Testis (tissue), 3 donors: ENCODE measurements around the gene PSMD2. TPM values are rescaled to one million over a fixed set of nuclear protein-coding genes. Genes with fewer than 3 reads are reported as not detected.

Source experiments
- DNase-seq: peaks from one replicate; pipeline ENCODE4 v3.0.0-alpha.2; 2019
- H3K27ac ChIP-seq, 2 donors: fragments of 200-600 bp; sonication (generic); one replicate each; pipeline ENCODE4 v1.5.1; 2019
- H3K27me3 ChIP-seq: fragments of 200-600 bp; sonication (generic); one replicate; pipeline ENCODE4 v1.5.1; 2019
- H3K36me3 ChIP-seq: fragments of 200-600 bp; sonication (generic); one replicate; pipeline ENCODE4 v1.5.1; 2017; ENCODE audit warnings: low read depth; ENCODE audit errors: missing control alignments
- H3K4me1 ChIP-seq: fragments of 200-600 bp; sonication (generic); one replicate; pipeline ENCODE4 v1.5.1; 2019
- H3K4me3 ChIP-seq, 2 donors: fragments of 200-600 bp; sonication (generic); one replicate each; pipeline ENCODE4 v1.5.1; 2017 to 2019
- H3K9me3 ChIP-seq: fragments of 200-600 bp; sonication (generic); one replicate; pipeline ENCODE4 v1.5.1; 2017
- POLR2A ChIP-seq: fragments of 450-650 bp; IDR thresholded peaks from one replicate; pipeline ENCODE4 v1.6.1; 2017; ENCODE audit warnings: antibody characterized with exemption, mild to moderate bottlenecking, moderate library complexity
- WGBS, 2 donors: methylation state at CpG; one replicate each; pipeline ENCODE4 v1.1.5; 2018; 5-methylcytosine and 5-hydroxymethylcytosine counted together
- intact Hi-C: fragments of 100-400 bp; cut with DNase I; formaldehyde crosslinking; loops from one replicate; pipeline ENCODE4 v1.15.1; 2023; ENCODE audit warnings: low total_unique reads
- polyA plus RNA-seq: library from polyadenylated mRNA; stranded (reverse); fragments of 350-450 nt; fragmentation: Illumina TruSeq; extraction: RNeasy Lipid Tissue Mini Kit (QIAGEN cat#74804); gene quantifications from one replicate; pipeline ENCODE4 v1.2.3, GENCODE V29; 2014; ENCODE audit warnings: low read depth, low replicate concordance; ENCODE audit not compliant: insufficient read depth
- total RNA-seq, 2 donors: library from RNA; depleted of rRNA; stranded (reverse); fragments of >200 nt; gene quantifications; one replicate each; pipeline ENCODE4 v1.2.3, GENCODE V29; 2016
- TF ChIP-seq, protein P1 (sequence below), 3 experiments: fragments of 450-650 bp in 2 of 3; fragments of 200-600 bp in 1 of 3; sonication (generic) in 1 of 3; IDR thresholded peaks; one replicate each; pipeline ENCODE4 v1.5.1; 2016 to 2019; ENCODE audit warnings: antibody characterized with exemption in 3 of 3, mild to moderate bottlenecking in 2 of 3, moderate library complexity in 1 of 3

Gene PSMD2
- total and polyA plus RNA-seq, 3 donors from 2014 or later = 289 to 379 (median 339) TPM

DNA sequence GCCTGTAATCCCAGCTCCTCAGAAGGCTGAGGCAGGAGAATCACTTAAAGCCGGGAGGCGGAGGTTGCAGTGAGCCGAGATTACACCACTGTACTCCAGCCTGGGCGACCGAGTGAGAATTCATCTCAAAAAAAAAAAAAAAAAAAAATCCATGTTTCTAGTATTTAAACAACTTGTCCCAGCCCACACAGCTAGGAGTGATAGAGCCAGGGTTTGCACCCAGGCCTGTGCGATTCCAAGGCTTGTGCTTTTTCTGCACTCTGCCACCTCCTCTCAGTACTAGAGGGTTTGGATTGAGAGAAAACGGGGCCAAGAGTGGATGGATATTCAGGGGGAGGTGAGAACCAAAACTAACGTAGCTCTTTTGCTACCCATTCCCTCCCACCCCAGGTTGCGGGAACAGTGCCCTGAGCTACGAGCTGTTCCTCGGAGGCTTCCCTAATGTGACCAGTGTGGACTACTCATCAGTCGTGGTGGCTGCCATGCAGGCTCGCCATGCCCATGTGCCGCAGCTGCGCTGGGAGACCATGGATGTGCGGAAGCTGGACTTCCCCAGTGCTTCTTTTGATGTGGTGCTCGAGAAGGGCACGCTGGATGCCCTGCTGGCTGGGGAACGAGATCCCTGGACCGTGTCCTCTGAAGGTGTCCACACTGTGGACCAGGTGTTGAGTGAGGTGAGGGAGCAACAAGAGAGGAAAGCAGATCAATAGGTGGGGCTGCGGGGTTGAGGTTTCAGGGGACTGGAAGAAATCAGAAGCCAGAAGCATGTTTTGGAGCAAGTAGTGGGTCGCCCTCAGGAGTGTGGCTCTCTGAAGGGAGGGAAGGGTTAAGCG is 41.7 kb upstream of the PSMD2 start:
- DNase-seq = no peak
- H3K27ac ChIP-seq = no peak overlapping the region
- H3K9me3 ChIP-seq = no peaks in the 10 kb centered on the region
- no peak overlapping the region for H3K4me3 ChIP-seq
- H3K36me3 ChIP-seq = no peaks in the 10 kb centered on the region
- TF ChIP-seq, protein P1, sequence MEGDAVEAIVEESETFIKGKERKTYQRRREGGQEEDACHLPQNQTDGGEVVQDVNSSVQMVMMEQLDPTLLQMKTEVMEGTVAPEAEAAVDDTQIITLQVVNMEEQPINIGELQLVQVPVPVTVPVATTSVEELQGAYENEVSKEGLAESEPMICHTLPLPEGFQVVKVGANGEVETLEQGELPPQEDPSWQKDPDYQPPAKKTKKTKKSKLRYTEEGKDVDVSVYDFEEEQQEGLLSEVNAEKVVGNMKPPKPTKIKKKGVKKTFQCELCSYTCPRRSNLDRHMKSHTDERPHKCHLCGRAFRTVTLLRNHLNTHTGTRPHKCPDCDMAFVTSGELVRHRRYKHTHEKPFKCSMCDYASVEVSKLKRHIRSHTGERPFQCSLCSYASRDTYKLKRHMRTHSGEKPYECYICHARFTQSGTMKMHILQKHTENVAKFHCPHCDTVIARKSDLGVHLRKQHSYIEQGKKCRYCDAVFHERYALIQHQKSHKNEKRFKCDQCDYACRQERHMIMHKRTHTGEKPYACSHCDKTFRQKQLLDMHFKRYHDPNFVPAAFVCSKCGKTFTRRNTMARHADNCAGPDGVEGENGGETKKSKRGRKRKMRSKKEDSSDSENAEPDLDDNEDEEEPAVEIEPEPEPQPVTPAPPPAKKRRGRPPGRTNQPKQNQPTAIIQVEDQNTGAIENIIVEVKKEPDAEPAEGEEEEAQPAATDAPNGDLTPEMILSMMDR (IDR thresholded peaks at IDR 0.05) = no peak
- no peak for TF ChIP-seq POLR2A
- no peaks in the 10 kb centered on the region for H3K27me3 ChIP-seq
- intact Hi-C loops = no loop called here
- peaks cover 18% of the 10 kb centered on the region for H3K4me1 ChIP-seq
- 93% methylated on average over 23 of the region's 23 CpGs for whole genome bisulfite sequencing, 2 donors

DNA sequence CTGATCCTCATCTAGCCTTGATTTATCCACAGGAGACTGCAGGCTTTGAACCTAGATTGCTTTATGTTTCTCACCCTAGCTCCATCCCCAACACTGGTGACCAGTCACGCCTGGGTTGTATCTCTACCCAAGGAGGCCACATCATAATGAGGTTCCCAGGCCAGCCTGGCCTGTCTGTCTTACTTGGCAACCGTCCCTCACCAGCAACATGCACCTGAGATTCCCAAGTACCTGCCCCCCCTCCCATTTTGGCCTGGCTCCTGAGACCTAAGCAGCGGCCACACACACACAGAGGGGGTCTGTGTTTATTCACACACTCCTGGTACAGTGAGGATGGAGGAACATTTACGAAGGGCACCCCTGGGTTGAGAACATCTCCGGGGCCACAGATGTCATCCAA is 40.1 kb upstream of the PSMD2 start:
- Histone ChIP-seq H3K9me3 (no peaks in the 10 kb centered on the region), H3K4me1 (peaks cover 25% of the 10 kb centered on the region), H3K4me3 (no peak overlapping the region), H3K36me3 (no peaks in the 10 kb centered on the region), H3K27ac (no peak overlapping the region), H3K27me3 (no peaks in the 10 kb centered on the region)
- DNase-seq = no peak
- TF ChIP-seq POLR2A = no peak
- TF ChIP-seq, protein P1 (IDR thresholded peaks at IDR 0.05) = no peak
- WGBS, 2 donors = 93 to 94% methylated on average over 3 to 5 of the region's 5 CpGs
- intact Hi-C loops = no loop called here

DNA sequence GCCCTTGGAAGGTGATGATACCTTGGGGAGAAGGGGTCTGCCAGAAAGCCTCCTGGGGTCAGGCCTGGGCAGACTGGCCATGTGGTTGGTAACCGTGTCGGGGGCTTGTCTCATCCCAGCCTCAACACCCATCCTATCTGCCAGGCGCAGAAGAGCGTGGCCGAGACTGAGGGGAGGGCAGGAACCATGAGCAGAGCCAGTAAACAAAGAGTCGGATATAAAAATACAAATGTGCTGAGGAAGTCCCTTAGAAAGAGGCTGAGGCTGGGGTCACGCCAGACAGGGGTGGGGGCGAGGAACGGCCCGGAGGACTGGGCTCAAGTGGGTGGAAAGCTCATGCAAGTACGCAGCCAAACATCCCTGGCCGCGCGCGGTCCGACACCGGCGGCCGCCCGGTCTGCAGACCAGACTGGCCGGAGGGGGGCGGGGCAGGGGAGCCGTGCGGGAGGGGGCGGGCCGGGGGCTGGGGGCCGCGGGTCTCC is 39.6 kb upstream of the PSMD2 start:
- Histone ChIP-seq H3K27ac (no peak overlapping the region), H3K27me3 (no peaks in the 10 kb centered on the region), H3K9me3 (no peaks in the 10 kb centered on the region), H3K36me3 (no peaks in the 10 kb centered on the region), H3K4me1 (peaks cover 25% of the 10 kb centered on the region), H3K4me3 (no peak overlapping the region)
- no peak for TF ChIP-seq POLR2A
- TF ChIP-seq, protein P1 (IDR thresholded peaks at IDR 0.05) = no peak
- intact Hi-C loops = no loop called here
- WGBS, 2 donors = 11 to 13% methylated on average over 22 to 24 of the region's 28 CpGs
- no peak for DNase-seq

DNA sequence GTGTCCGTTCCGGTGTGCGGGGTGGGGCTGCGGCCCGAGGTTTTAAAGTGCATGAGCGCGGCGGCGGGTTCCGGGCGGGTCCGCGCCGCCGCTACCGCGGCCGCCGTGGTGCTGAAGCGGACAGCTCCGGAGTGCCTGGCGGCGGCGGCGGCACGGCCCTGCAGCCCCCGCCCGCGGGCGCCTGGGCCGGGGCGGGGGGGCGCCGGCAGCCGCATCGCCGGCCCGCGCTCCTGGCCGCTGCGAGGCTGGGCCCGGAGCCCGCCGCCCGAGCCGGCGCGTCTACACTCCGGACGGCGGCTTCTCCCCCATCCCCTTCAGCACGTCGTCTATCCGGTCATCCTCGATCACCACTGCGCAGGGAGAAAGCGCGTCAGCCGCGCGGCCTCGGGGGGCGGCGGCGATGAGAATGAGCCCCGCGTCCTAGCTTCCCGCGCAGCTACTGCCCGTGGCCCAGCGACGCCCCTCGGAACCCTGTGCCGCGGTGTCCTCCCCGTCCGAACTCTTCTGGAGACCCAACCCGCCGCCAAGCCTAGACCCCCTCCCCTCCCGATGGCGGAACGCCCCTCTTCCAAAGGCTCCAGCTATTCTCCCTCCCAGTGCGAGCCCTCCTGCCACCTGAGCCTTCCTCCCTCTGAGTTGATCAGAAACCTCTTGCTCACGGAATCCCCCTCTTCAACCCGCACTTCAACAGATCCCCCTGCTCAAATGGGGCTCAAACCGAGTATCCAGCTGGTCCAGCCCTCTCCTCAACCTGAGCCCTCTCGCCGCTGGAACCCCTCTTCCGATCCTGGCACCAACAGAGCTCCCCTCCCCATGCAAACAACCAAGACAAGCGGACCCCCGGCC is 38.9 kb upstream of the PSMD2 start:
- intact Hi-C loops = no loop called here
- no peak overlapping the region for H3K27ac ChIP-seq
- no peak overlapping the region for H3K4me3 ChIP-seq
- WGBS, 2 donors = 1% methylated on average over 27 to 57 of the region's 91 CpGs
- H3K36me3 ChIP-seq = no peaks in the 10 kb centered on the region
- no peaks in the 10 kb centered on the region for H3K27me3 ChIP-seq
- peak; percentile 46 for DNase-seq
- TF ChIP-seq, protein P1 (IDR thresholded peaks at IDR 0.05) = no peak
- no peak for TF ChIP-seq POLR2A
- H3K4me1 ChIP-seq = peaks cover 25% of the 10 kb centered on the region
- no peaks in the 10 kb centered on the region for H3K9me3 ChIP-seq
